GM10248 (cell line): ENCODE measurements around the gene TSNAX.
"Not testable (repeated sequence)": the region's sequence is repeated elsewhere in the genome, so short reads cannot be mapped to it uniquely, and the experiment has no call there.

Experiments used
- CTCF ChIA-PET: fragments of 300-600 bp; sonication (Branson Sonifier 250); formaldehyde crosslinking; extraction: SDS; loops from one replicate; lab custom pipeline; 2021; ENCODE audit warnings: antibody characterized with exemption; lab: Yijun Ruan, JAX
- POLR2A ChIA-PET: fragments of 350-650 bp; sonication (Branson Sonifier 250); formaldehyde crosslinking; extraction: SDS; loops from one replicate; lab custom pipeline; 2020; ENCODE audit warnings: antibody characterized with exemption; lab: Yijun Ruan, JAX
- DNase-seq: peaks from one replicate; pipeline ENCODE4 v3.0.0; 2012; ENCODE audit errors: extremely low spot score
- CTCF ChIP-seq: IDR thresholded peaks from 2 replicates; pipeline ENCODE4 v1.5.1; 2012; ENCODE audit warnings: mild to moderate bottlenecking, low read depth; ENCODE audit errors: extremely low read depth, missing control alignments, control extremely low read depth

The TSNAX gene

DNA sequence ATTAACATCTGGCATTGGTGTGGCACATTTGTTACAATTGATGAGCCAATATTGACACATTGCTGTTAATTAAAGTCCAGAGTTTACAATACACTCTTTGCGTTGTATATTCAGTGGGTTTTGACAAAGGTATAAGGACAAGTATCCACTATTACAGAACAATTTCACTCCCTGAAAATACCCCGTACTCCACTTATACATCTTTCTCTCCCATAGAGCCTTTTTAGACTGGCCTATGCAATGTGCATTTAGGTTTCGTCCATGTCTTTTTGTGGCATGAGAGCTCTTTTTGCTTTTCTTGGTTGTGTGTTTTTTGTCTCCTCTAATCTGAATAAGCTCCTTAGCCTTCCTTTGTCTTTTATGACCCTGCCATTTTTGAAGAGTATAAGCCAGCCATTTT lies 40.6 kb upstream of the TSNAX start:
- CTCF ChIA-PET, result no interaction called here
- POLR2A ChIA-PET, result no interaction called here
- no peak for TF ChIP-seq CTCF
- no peak for DNase-seq

GRCh38 chr1:231493421-231494185 lies 34.9 kb upstream of the TSNAX start:
- ChIA-PET POLR2A (interaction anchor here (0.5 kb wide), 1 partner anchor 45 kb away, joined by 6 read pairs; no protein-coding TSS in a partner anchor), CTCF (interaction anchor here (1.2 to 2.3 kb wide), 2 partner anchors 9 to 13 kb away, joined by 4 to 8 read pairs; no protein-coding TSS in a partner anchor)
- peak; percentile 27 for DNase-seq
- no peak for TF ChIP-seq CTCF

- POLR2A ChIA-PET, result no interaction called here
- no peak for DNase-seq
- TF ChIP-seq CTCF, result no peak
- CTCF ChIA-PET, result interaction anchor here (1.0 to 2.3 kb wide), 4 partner anchors 10 to 28 kb away, joined by 3 to 8 read pairs (median 4); no protein-coding TSS in a partner anchor
Observed at GRCh38 chr1:231494439-231495110, 33.9 kb upstream of the TSNAX start.

- CTCF ChIA-PET, result no interaction called here
- DNase-seq, result no peak
- no peak for TF ChIP-seq CTCF
- POLR2A ChIA-PET, result no interaction called here
Observed at GRCh38 chr1:231497629-231498152, 30.8 kb upstream of the TSNAX start.

- POLR2A ChIA-PET, result no interaction called here
- CTCF ChIA-PET, result no interaction called here
- no peak for TF ChIP-seq CTCF
- DNase-seq, result no peak
Observed at GRCh38 chr1:231499148-231499763, 29.2 kb upstream of the TSNAX start.

- CTCF ChIA-PET, result no interaction called here
Observed at GRCh38 chr1:231500666-231501065, 27.8 kb upstream of the TSNAX start.

GRCh38 chr1:231503168-231503567 lies 25.3 kb upstream of the TSNAX start:
- POLR2A ChIA-PET, DNase-seq, CTCF ChIA-PET: not testable (repeated sequence)

More at GRCh38 chr1:231500666-231501065, 27.8 kb upstream of the TSNAX start:
- no peak for DNase-seq
- POLR2A ChIA-PET, result no interaction called here
- TF ChIP-seq CTCF, result no peak
